Astrocyte (in vitro differentiated cells and primary cell): ENCODE data around the gene SORL1-AS1.

Experiments used
- DNase-seq: peaks from one replicate; pipeline ENCODE4 v3.0.0-alpha.2; 2010; ENCODE audit warnings: low read depth
- FAIRE-seq: peaks from 2 replicates; lab custom pipeline; 2011; peaks lifted over from hg19 to GRCh38; lab: Jason Lieb, UNC
- H2AFZ ChIP-seq: 2 replicates; pipeline ENCODE4 v1.6.0; 2012; ENCODE audit warnings: low read depth, low read length, inconsistent platforms
- H3K27ac ChIP-seq: 2 replicates; pipeline ENCODE4 v1.5.1; 2011; ENCODE audit warnings: low read depth, low read length, inconsistent platforms
- H3K27me3 ChIP-seq: 2 replicates; pipeline ENCODE4 v1.6.0; 2011; ENCODE audit warnings: low read length, inconsistent platforms; ENCODE audit not compliant: insufficient read depth
- H3K36me3 ChIP-seq: 2 replicates; pipeline ENCODE4 v1.5.1; 2011; ENCODE audit warnings: low read length, inconsistent platforms; ENCODE audit not compliant: insufficient read depth
- H3K4me1 ChIP-seq: 2 replicates; pipeline ENCODE4 v1.5.1; 2011; ENCODE audit warnings: low read length, inconsistent platforms; ENCODE audit not compliant: insufficient read depth
- H3K4me2 ChIP-seq: 2 replicates; pipeline ENCODE4 v1.6.0; 2012; ENCODE audit warnings: low read length, inconsistent platforms
- H3K4me3 ChIP-seq: 2 replicates; pipeline ENCODE4 v1.5.1; 2011; ENCODE audit warnings: low read depth, mild to moderate bottlenecking, low read length, inconsistent platforms; ENCODE audit not compliant: insufficient read depth
- H3K79me2 ChIP-seq: 2 replicates; pipeline ENCODE4 v1.6.0; 2012; ENCODE audit warnings: mild to moderate bottlenecking, low read length, inconsistent platforms; ENCODE audit not compliant: insufficient read depth
- H3K9ac ChIP-seq: 2 replicates; pipeline ENCODE4 v1.6.0; 2012; ENCODE audit warnings: mild to moderate bottlenecking, low read length, inconsistent platforms
- H3K9me3 ChIP-seq: 2 replicates; pipeline ENCODE4 v1.5.1; 2012; ENCODE audit warnings: low read depth, mild to moderate bottlenecking, low read length, inconsistent platforms; ENCODE audit not compliant: insufficient read depth
- H4K20me1 ChIP-seq: 2 replicates; pipeline ENCODE4 v1.6.0; 2012; ENCODE audit warnings: low read length, inconsistent platforms; ENCODE audit not compliant: insufficient read depth
- H3K27ac Mint-ChIP-seq: one replicate; pipeline ENCODE4 v1.8.0; 2021; ENCODE audit warnings: mild to moderate bottlenecking, mixed read lengths; ENCODE audit not compliant: unreplicated experiment
- H3K27me3 Mint-ChIP-seq: one replicate; pipeline ENCODE4 v1.8.0; 2021; ENCODE audit warnings: low read depth, mixed read lengths; ENCODE audit not compliant: unreplicated experiment
- H3K36me3 Mint-ChIP-seq: one replicate; pipeline ENCODE4 v1.8.0; 2021; ENCODE audit warnings: low read depth, mixed read lengths; ENCODE audit not compliant: unreplicated experiment
- H3K4me1 Mint-ChIP-seq: one replicate; pipeline ENCODE4 v1.8.0; 2021; ENCODE audit warnings: low read depth, mixed read lengths; ENCODE audit not compliant: unreplicated experiment
- H3K4me3 Mint-ChIP-seq: one replicate; pipeline ENCODE4 v1.8.0; 2021; ENCODE audit warnings: mild to moderate bottlenecking, moderate library complexity, mixed read lengths; ENCODE audit not compliant: unreplicated experiment
- H3K9me3 Mint-ChIP-seq: one replicate; pipeline ENCODE4 v1.8.0; 2021; ENCODE audit warnings: mild to moderate bottlenecking, mixed read lengths; ENCODE audit not compliant: unreplicated experiment
- EZH2 ChIP-seq: IDR thresholded peaks from 2 replicates; pipeline ENCODE4 v1.6.1; 2012; ENCODE audit warnings: mild to moderate bottlenecking, low read length, inconsistent platforms; ENCODE audit not compliant: insufficient read depth
- TF ChIP-seq, protein P1 (sequence below): IDR thresholded peaks from 2 replicates; pipeline ENCODE4 v1.5.1; 2011; ENCODE audit warnings: low read depth, mild to moderate bottlenecking, inconsistent platforms, low read length, moderate library complexity; ENCODE audit not compliant: insufficient read depth

SORL1-AS1 gene

DNA sequence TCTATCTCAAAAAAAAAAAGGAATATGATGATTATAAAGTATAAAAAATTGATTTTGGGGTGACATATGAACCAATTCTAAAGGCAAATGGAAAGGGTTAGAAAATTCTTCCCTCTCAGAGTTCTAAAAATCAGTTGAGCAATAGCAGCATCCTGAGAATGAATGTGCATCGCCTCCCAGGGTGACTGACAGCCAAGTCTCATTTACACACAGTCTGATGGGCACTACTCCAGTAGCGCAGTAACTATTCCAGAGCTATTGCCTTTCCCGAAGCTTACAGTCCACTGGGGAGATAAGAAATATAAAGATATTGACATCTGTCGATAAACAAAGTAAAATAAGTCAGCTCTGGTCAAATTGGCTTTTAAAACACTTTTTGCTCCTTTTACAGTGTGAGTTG is 32.9 kb downstream of the SORL1-AS1 start:
- peaks cover 7% of the 10 kb centered on the region for H3K4me1 ChIP-seq
- H3K27me3 ChIP-seq = peaks cover 9% of the 10 kb centered on the region
- H3K4me3 ChIP-seq = no peak overlapping the region
- H3K36me3 ChIP-seq = no peaks in the 10 kb centered on the region
- DNase-seq (no peak), FAIRE-seq (no peak)
- Mint-ChIP-seq H3K4me3 (no peak overlapping the region), H3K36me3 (no peaks in the 10 kb centered on the region), H3K9me3 (peaks cover 6% of the 10 kb centered on the region), H3K27me3 (peaks cover 8% of the 10 kb centered on the region), H3K27ac (no peak overlapping the region), H3K4me1 (peaks cover 5% of the 10 kb centered on the region)
- TF ChIP-seq, protein P1, sequence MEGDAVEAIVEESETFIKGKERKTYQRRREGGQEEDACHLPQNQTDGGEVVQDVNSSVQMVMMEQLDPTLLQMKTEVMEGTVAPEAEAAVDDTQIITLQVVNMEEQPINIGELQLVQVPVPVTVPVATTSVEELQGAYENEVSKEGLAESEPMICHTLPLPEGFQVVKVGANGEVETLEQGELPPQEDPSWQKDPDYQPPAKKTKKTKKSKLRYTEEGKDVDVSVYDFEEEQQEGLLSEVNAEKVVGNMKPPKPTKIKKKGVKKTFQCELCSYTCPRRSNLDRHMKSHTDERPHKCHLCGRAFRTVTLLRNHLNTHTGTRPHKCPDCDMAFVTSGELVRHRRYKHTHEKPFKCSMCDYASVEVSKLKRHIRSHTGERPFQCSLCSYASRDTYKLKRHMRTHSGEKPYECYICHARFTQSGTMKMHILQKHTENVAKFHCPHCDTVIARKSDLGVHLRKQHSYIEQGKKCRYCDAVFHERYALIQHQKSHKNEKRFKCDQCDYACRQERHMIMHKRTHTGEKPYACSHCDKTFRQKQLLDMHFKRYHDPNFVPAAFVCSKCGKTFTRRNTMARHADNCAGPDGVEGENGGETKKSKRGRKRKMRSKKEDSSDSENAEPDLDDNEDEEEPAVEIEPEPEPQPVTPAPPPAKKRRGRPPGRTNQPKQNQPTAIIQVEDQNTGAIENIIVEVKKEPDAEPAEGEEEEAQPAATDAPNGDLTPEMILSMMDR = no peak
- H2AFZ ChIP-seq = no peak overlapping the region
- H3K79me2 ChIP-seq = no peaks in the 10 kb centered on the region
- no peaks in the 10 kb centered on the region for H3K9me3 ChIP-seq
- H3K9ac ChIP-seq = no peak overlapping the region
- no peak overlapping the region for H3K27ac ChIP-seq
- no peak overlapping the region for H3K4me2 ChIP-seq
- H4K20me1 ChIP-seq = no peaks in the 10 kb centered on the region

DNA sequence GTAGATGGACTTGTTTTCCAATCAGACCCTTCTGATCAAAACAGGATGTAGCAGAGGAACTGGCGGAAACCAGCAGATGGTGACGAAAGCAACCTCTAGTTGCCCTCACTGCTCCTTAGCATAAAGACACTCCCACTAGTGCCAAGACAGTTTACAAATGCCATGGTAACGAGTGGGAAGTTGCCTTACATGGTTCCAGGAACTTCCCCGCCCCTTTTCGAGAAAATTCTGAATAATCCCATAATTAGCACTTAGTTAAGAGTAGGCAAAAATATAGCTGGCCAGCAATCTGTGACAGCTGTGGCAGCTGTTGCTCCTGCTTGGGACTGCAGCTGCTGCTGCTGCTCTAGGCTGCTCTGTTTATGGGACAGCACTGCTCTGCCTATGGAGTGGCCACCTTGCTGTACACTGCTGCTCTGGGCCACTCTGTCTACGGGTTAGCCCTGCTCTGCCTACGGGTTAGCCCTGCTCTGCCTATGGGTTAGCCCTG is 34.1 kb downstream of the SORL1-AS1 start:
- no peak for DNase-seq
- H3K27ac ChIP-seq = no peak overlapping the region
- no peak overlapping the region for H3K4me3 ChIP-seq
- no peak overlapping the region for H3K9ac ChIP-seq
- H2AFZ ChIP-seq = no peak overlapping the region
- peaks cover 2% of the 10 kb centered on the region for H3K27me3 Mint-ChIP-seq
- TF ChIP-seq, protein P1 = no peak
- TF ChIP-seq EZH2 = no peak
- peaks cover 9% of the 10 kb centered on the region for H3K27me3 ChIP-seq
- H3K4me1 ChIP-seq = peaks cover 7% of the 10 kb centered on the region
- no peak overlapping the region for H3K27ac Mint-ChIP-seq
- no peaks in the 10 kb centered on the region for H3K9me3 ChIP-seq
- peaks cover 5% of the 10 kb centered on the region for H3K4me1 Mint-ChIP-seq
- H3K9me3 Mint-ChIP-seq = no peaks in the 10 kb centered on the region
- no peaks in the 10 kb centered on the region for H3K79me2 ChIP-seq
- H3K36me3 Mint-ChIP-seq = no peaks in the 10 kb centered on the region
- H4K20me1 ChIP-seq = no peaks in the 10 kb centered on the region
- H3K4me2 ChIP-seq = no peak overlapping the region
- no peaks in the 10 kb centered on the region for H3K36me3 ChIP-seq
- no peak overlapping the region for H3K4me3 Mint-ChIP-seq
- no peak for FAIRE-seq

DNA sequence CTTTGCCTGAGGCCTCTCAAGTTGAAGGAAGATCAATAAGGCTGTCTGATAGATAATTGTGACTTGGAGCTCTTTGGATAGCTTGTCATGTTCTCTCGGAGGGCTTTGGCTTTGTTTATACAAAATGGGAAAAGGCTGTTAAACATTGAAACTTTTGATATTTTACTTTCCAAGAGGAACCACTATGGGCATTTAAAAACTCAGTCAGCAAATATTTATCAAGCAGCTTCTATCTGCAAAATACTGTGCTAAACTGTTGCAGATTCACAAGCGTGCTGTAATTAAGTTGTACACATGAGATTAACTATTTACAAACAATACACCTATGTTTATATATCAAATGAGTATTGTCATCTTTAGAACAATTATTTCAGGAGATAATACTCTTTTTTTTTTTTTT is 35.2 kb downstream of the SORL1-AS1 start:
- Mint-ChIP-seq H3K36me3 (no peaks in the 10 kb centered on the region), H3K9me3 (no peaks in the 10 kb centered on the region), H3K4me1 (peaks cover 5% of the 10 kb centered on the region), H3K27ac (no peak overlapping the region), H3K4me3 (no peak overlapping the region), H3K27me3 (peaks cover 2% of the 10 kb centered on the region)
- H3K4me3 ChIP-seq = no peak overlapping the region
- TF ChIP-seq EZH2 = no peak
- TF ChIP-seq, protein P1 = no peak
- H3K36me3 ChIP-seq = no peaks in the 10 kb centered on the region
- FAIRE-seq (no peak), DNase-seq (no peak)
- no peak overlapping the region for H2AFZ ChIP-seq
- H4K20me1 ChIP-seq = no peaks in the 10 kb centered on the region
- H3K9ac ChIP-seq = no peak overlapping the region
- H3K9me3 ChIP-seq = no peaks in the 10 kb centered on the region
- no peaks in the 10 kb centered on the region for H3K79me2 ChIP-seq
- H3K27me3 ChIP-seq = peaks cover 9% of the 10 kb centered on the region
- H3K4me1 ChIP-seq = peaks cover 7% of the 10 kb centered on the region
- H3K27ac ChIP-seq = no peak overlapping the region
- no peak overlapping the region for H3K4me2 ChIP-seq
